ENCODE results near the gene ACSS2. TPM values are rescaled to one million over a fixed set of nuclear protein-coding genes. Genes with fewer than 3 reads are reported as not detected.

Gene ACSS2
- polyA plus RNA-seq, 2 of the 4 experiments (the other 2 are of a cell fraction): 22.1 to 24.1 TPM

- FAIRE-seq (no peak), DNase-seq (ENCODE audit: low read depth in 1 of 2, low spot score in 1 of 2) (peak; percentile 96 to 97), ATAC-seq (peak; percentile 97 to 98)
- Histone ChIP-seq H3K4me1 (peaks cover 11% of the 10 kb centered on the region), H3K9me3 (no peaks in the 10 kb centered on the region), H3K4me3 (peak within 1 kb of the TSS; percentile 59), H3K27ac (peak within 1 kb of the TSS; percentile 82 to 94), H3K4me2 (peak within 1 kb of the TSS; percentile 98)
- WGBS (ENCODE audit: missing lambda C conversion rate): under 1% methylated on average over 39 of the region's 62 CpGs
- TF ChIP-seq TP53 (CRISPR knock-in tag; IDR thresholded peaks at IDR 0.05) (0 out of 2 replicates have a peak, but pooled peaks have one; percentile 70), MAZ (IDR thresholded peaks at IDR 0.05; ENCODE audit: borderline replicate concordance, low read depth, low read length) (peak; percentile 27; the same call in 1 of the 2 replicates), POLR2A (IDR thresholded peaks at IDR 0.05; ENCODE audit: low read length) (peak; percentile 95), PHF8 (IDR thresholded peaks at IDR 0.05; ENCODE audit: borderline replicate concordance, low read depth) (peak; percentile 89), E2F6 (IDR thresholded peaks at IDR 0.05; ENCODE audit: borderline replicate concordance, low read depth) (0 out of 2 replicates have a peak, but pooled peaks have one; percentile 70), HMGXB4 (CRISPR knock-in tag; IDR thresholded peaks at IDR 0.05; ENCODE audit: borderline replicate concordance) (0 out of 2 replicates have a peak, but pooled peaks have one; percentile 22), CHD2 (IDR thresholded peaks at IDR 0.05; ENCODE audit: low read length, partially characterized antibody) (peak; percentile 68), ATOH8 (CRISPR knock-in tag; IDR thresholded peaks at IDR 0.05; ENCODE audit: low read depth) (no peak), MAX (IDR thresholded peaks at IDR 0.05) (peak; percentile 77), MAFK (IDR thresholded peaks at IDR 0.05; ENCODE audit: partially characterized antibody) (no peak), RARB (CRISPR knock-in tag; IDR thresholded peaks at IDR 0.05) (no peak), MYC (IDR thresholded peaks at IDR 0.05; ENCODE audit: borderline replicate concordance, low read length) (no peak), CEBPB (IDR thresholded peaks at IDR 0.05) (no peak), ZFP36 (IDR thresholded peaks at IDR 0.05; ENCODE audit: borderline replicate concordance, partially characterized antibody) (no peak), JUN (IDR thresholded peaks at IDR 0.05) (peak in 1 of 2 experiments; percentile 91; a peak in 3 of 5 replicates), CTCF (IDR thresholded peaks at IDR 0.05) (peak; percentile 62), SMC3 (IDR thresholded peaks at IDR 0.05) (peak; percentile 88), HOXB13 (CRISPR knock-in tag; IDR thresholded peaks at IDR 0.05; ENCODE audit: low read depth) (no peak), RFX5 (IDR thresholded peaks at IDR 0.05) (no peak), EHMT2 (IDR thresholded peaks at IDR 0.05; ENCODE audit: low read depth) (no peak), BCL3 (IDR thresholded peaks at IDR 0.05) (peak; percentile 65; the same call in 2 of the 3 replicates), RAD21 (conservative IDR thresholded peaks at IDR 0.05 in 1 of 2, IDR thresholded peaks at IDR 0.05 in 1 of 2) (peak; percentile 70 to 86)
- ChIA-PET POLR2A (interaction anchor here (0.7 to 2.1 kb wide), 5 partner anchors 10 to 439 kb away, joined by 3 to 20 read pairs (median 3); partner anchors contain the start of genes ACSS2 and DYNLRB1), CTCF (interaction anchor here (0.6 to 13.1 kb wide), 22 partner anchors 9 to 764 kb away, joined by 3 to 207 read pairs (median 4); partner anchors contain the start of genes ACSS2 and GGT7)
Observed at GRCh38 chr20:34955231-34956040, 79.0 kb downstream of the ACSS2 start, which contains the start of the genes GSS and MYH7B. TSS of gene GSS (minus strand) at chr20:34955806. CDS start at chr20:34951852, 3,954 bp downstream. TSS of gene MYH7B (plus strand) at chr20:34955868. CDS start at chr20:34978006, 22,138 bp downstream.
